C4-2B (cell line): Measurements from ENCODE around the gene NPSR1.

Experiments
- ZFX ChIP-seq: fragments of 450-650 bp; IDR thresholded peaks from 2 replicates; pipeline ENCODE4 v1.6.1; 2017
- TF ChIP-seq, protein P1 (sequence below): fragments of 450-650 bp; conservative IDR thresholded peaks from 2 replicates; pipeline ENCODE4 v1.5.1; 2017; ENCODE audit warnings: mild to moderate bottlenecking

DNA sequence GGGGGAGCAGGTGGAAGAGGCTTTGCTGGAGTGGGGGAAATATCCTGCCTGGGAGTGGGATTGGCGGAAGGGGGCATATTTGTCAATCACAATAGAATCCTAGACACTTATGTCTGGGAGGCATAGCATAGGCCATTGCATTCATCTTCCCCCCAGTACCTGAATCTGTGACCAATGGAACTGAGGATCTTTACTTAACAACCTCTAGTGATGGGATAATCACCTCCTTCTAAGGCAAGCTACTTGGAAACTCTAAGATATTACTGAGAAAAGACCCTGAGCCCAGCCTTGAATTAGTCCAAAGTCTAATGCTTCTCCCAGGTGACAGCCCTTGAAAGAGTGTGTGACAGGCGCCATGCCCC lies 90.7 kb downstream of the NPSR1 start:
- TF ChIP-seq, protein P1, sequence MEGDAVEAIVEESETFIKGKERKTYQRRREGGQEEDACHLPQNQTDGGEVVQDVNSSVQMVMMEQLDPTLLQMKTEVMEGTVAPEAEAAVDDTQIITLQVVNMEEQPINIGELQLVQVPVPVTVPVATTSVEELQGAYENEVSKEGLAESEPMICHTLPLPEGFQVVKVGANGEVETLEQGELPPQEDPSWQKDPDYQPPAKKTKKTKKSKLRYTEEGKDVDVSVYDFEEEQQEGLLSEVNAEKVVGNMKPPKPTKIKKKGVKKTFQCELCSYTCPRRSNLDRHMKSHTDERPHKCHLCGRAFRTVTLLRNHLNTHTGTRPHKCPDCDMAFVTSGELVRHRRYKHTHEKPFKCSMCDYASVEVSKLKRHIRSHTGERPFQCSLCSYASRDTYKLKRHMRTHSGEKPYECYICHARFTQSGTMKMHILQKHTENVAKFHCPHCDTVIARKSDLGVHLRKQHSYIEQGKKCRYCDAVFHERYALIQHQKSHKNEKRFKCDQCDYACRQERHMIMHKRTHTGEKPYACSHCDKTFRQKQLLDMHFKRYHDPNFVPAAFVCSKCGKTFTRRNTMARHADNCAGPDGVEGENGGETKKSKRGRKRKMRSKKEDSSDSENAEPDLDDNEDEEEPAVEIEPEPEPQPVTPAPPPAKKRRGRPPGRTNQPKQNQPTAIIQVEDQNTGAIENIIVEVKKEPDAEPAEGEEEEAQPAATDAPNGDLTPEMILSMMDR = no peak
- TF ChIP-seq ZFX = no peak
